Sigmoid colon (tissue), 7 donors: Measurements from ENCODE around the gene TBC1D2B. TPM values are rescaled to one million over a fixed set of nuclear protein-coding genes. Genes with fewer than 3 reads are reported as not detected.

ENCODE experiments used
- DNase-seq: peaks from one replicate; pipeline ENCODE4 v3.0.0-alpha.2; 2019
- H3K27ac ChIP-seq, 4 donors: fragments of 200-600 bp; sonication (generic); one replicate each; pipeline ENCODE4 v1.5.1; 2016 to 2019; ENCODE audit warnings: mild to moderate bottlenecking in 1 of 4
- H3K27me3 ChIP-seq, 3 donors: fragments of 200-600 bp; sonication (generic); one replicate each; pipeline ENCODE4 v1.5.1; 2019; ENCODE audit warnings: mild to moderate bottlenecking in 1 of 3
- H3K36me3 ChIP-seq, 4 donors: fragments of 200-600 bp; sonication (generic); one replicate each; pipeline ENCODE4 v1.5.1; 2016 to 2019
- H3K4me1 ChIP-seq, 4 donors: fragments of 200-600 bp; sonication (generic); one replicate each; pipeline ENCODE4 v1.5.1; 2017 to 2019
- H3K4me3 ChIP-seq, 4 donors: fragments of 200-600 bp; sonication (generic); one replicate each; pipeline ENCODE4 v1.5.1; 2017 to 2019; ENCODE audit warnings: mild to moderate bottlenecking in 2 of 4, moderate library complexity in 1 of 4
- H3K9me3 ChIP-seq, 4 donors: fragments of 200-600 bp in 3 of 4; sonication (generic) in 3 of 4; one replicate each; pipeline versions ENCODE4 v1.5.1 to v1.6.1; 2013 to 2019
- EP300 ChIP-seq, 4 donors: sonication (generic); formaldehyde crosslinking; IDR thresholded peaks; one replicate each; pipeline ENCODE4 v1.6.1; 2017; ENCODE audit warnings: antibody characterized with exemption in 4 of 4
- POLR2A ChIP-seq, 2 donors: fragments of 450-650 bp; IDR thresholded peaks; one replicate each; pipeline ENCODE4 v1.6.1; 2016; ENCODE audit warnings: antibody characterized with exemption in 2 of 2, mild to moderate bottlenecking in 2 of 2, moderate library complexity in 2 of 2
- POLR2AphosphoS5 ChIP-seq, 4 donors: sonication (generic); formaldehyde crosslinking; IDR thresholded peaks; one replicate each; pipeline ENCODE4 v1.6.1; 2017; ENCODE audit warnings: antibody characterized with exemption in 4 of 4
- WGBS, 2 donors: extraction: QIAGEN DNeasy Blood & Tissue Kit; methylation state at CpG; one replicate each; pipeline ENCODE4 v1.1.7; 2013; 5-methylcytosine and 5-hydroxymethylcytosine counted together
- intact Hi-C: fragments of 100-400 bp; cut with DNase I; formaldehyde crosslinking; loops from one replicate; pipeline ENCODE4 v1.15.1; 2023
- polyA plus RNA-seq, 3 donors: library from polyadenylated mRNA; stranded (reverse); fragments of 200-250 nt; gene quantifications; one replicate each; pipeline ENCODE4 v1.2.3, GENCODE V29; 2013
- total RNA-seq, 4 donors: library from RNA; depleted of rRNA; stranded (reverse); fragments of >200 nt; gene quantifications; one replicate each; pipeline ENCODE4 v1.1.0, GENCODE V29; 2016
- TF ChIP-seq, protein P1 (sequence below), 4 experiments: fragments of 450-650 bp in 3 of 4; fragments of 200-600 bp in 1 of 4; IDR thresholded peaks; one replicate each; pipeline ENCODE4 v1.5.1; 2016 to 2019; ENCODE audit warnings: antibody characterized with exemption in 4 of 4, mild to moderate bottlenecking in 3 of 4, moderate library complexity in 2 of 4
- donor health status: healthy with polysubstance abuse.
- donor health status: Bipolar disorder and iron deficiency.
- donor health status: healthy.

The TBC1D2B gene
- total and polyA plus RNA-seq, 7 donors: 7.6 to 47.1 (median 29.9) TPM

DNA sequence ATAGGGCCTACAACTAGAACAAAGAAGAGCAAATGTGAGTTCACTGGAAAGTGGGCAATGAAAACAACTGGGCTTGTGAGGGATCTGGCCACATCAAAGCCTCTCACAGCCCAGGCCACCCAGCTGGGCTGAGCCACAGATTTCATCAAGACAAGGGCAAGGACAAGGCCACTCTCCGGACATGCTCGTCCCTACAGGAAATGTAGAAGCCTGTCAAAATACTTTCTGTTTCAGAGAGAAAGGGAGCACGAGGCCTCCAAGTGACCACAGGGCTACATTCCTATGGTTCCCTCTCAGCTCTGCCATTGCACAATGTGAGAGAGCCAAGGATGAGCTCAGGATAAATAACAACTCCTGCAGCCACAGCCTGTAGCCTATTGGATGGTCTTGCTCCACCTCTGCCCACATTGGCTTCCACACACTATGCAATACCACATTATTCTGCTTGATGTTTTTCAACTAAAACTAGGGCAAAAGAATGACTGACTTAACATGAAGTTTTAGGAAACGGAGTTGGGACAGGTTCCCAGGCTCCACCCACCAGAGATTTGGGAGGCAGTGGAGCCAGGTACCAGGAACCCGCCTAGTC lies 12.1 kb downstream of the TBC1D2B start:
- Histone ChIP-seq H3K4me3 (no peak overlapping the region), H3K4me1 (peaks cover 0 to 92% (median 84%) of the 10 kb centered on the region in 4 donors), H3K27me3 (no peaks in the 10 kb centered on the region), H3K36me3 (no peaks in the 10 kb centered on the region), H3K9me3 (no peaks in the 10 kb centered on the region), H3K27ac (peak overlapping the region; percentile 69 to 90 (median 77))
- 43 to 68% methylated on average over 5 of the region's 5 CpGs for WGBS, 2 donors
- intact Hi-C loops: no loop called here
- peak; percentile 91 for DNase-seq
- TF ChIP-seq POLR2AphosphoS5 (IDR thresholded peaks at IDR 0.05) (peak; percentile 46 to 70 (median 57)), POLR2A (IDR thresholded peaks at IDR 0.05) (no peak)

- H3K9me3 ChIP-seq: no peaks in the 10 kb centered on the region
- intact Hi-C loops: no loop called here
- TF ChIP-seq, protein P1, sequence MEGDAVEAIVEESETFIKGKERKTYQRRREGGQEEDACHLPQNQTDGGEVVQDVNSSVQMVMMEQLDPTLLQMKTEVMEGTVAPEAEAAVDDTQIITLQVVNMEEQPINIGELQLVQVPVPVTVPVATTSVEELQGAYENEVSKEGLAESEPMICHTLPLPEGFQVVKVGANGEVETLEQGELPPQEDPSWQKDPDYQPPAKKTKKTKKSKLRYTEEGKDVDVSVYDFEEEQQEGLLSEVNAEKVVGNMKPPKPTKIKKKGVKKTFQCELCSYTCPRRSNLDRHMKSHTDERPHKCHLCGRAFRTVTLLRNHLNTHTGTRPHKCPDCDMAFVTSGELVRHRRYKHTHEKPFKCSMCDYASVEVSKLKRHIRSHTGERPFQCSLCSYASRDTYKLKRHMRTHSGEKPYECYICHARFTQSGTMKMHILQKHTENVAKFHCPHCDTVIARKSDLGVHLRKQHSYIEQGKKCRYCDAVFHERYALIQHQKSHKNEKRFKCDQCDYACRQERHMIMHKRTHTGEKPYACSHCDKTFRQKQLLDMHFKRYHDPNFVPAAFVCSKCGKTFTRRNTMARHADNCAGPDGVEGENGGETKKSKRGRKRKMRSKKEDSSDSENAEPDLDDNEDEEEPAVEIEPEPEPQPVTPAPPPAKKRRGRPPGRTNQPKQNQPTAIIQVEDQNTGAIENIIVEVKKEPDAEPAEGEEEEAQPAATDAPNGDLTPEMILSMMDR (IDR thresholded peaks at IDR 0.05): no peak
- TF ChIP-seq POLR2AphosphoS5 (IDR thresholded peaks at IDR 0.05): peak in 3 of 4 donors; percentile 19 to 42 (median 42)
- no peak for DNase-seq
- peaks cover 0 to 87% (median 80%) of the 10 kb centered on the region in 4 donors for H3K4me1 ChIP-seq
- H3K27me3 ChIP-seq: no peaks in the 10 kb centered on the region
- H3K36me3 ChIP-seq: no peaks in the 10 kb centered on the region
- H3K27ac ChIP-seq: peak overlapping the region; percentile 69 to 90 (median 77)
- H3K4me3 ChIP-seq: no peak overlapping the region
- WGBS, 2 donors: 81 to 86% methylated on average over 2 of the region's 2 CpGs
Observed at GRCh38 chr15:78064544-78064943, 13.0 kb downstream of the TBC1D2B start.

DNA sequence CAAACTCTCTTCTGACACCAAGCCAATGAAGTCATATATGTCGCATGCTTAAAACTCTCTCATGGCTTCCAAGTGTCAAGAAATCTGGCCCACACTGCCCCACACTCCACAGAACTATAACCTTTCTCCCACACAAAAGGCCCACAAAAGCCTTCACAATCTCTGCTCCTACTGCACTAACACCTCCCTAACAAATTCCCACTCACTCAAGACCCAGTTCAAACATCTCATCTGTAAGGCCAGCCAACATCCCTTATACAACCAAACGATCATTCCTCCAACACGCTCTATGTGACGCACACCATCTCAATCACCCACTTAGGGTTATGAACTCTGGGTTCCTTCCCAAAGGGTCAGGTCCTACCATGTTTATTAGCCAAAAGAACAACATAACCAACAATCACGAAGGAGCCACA lies 13.5 kb downstream of the TBC1D2B start:
- H3K27me3 ChIP-seq: no peaks in the 10 kb centered on the region
- no peaks in the 10 kb centered on the region for H3K9me3 ChIP-seq
- H3K36me3 ChIP-seq: no peaks in the 10 kb centered on the region
- WGBS, 2 donors: 79 to 86% methylated on average over 5 of the region's 5 CpGs
- H3K4me1 ChIP-seq: peaks cover 0 to 87% (median 80%) of the 10 kb centered on the region in 4 donors
- TF ChIP-seq POLR2AphosphoS5 (IDR thresholded peaks at IDR 0.05) (no peak), POLR2A (IDR thresholded peaks at IDR 0.05) (no peak), EP300 (IDR thresholded peaks at IDR 0.05) (no peak)
- TF ChIP-seq, protein P1 (IDR thresholded peaks at IDR 0.05): no peak
- intact Hi-C loops: no loop called here
- H3K27ac ChIP-seq: peak overlapping the region; percentile 69 to 90 (median 77)
- no peak for DNase-seq
- no peak overlapping the region for H3K4me3 ChIP-seq

DNA sequence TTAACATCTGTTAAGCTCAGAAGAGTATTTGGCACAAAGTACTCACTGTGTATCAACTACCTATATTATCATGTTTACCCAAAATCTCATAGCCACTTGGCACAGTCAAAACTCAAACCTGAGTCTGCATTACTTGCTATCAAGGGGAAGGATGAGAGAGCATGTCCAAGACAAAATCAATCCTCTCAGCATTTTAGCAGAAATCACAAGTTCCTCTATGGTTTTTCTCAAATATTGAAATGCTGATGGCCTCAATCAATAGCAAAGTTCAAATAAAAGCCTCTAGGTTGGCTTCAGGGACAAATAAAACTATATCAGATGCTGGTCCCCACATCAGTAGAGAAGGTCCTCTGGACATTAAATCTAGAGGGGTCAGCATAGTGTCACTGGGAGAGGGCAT lies 14.3 kb downstream of the TBC1D2B start:
- TF ChIP-seq EP300 (IDR thresholded peaks at IDR 0.05) (no peak), POLR2AphosphoS5 (IDR thresholded peaks at IDR 0.05) (no peak), POLR2A (IDR thresholded peaks at IDR 0.05) (no peak)
- TF ChIP-seq, protein P1 (IDR thresholded peaks at IDR 0.05): no peak
- Histone ChIP-seq H3K27ac (peak overlapping the region; percentile 69 to 90 (median 77)), H3K4me1 (peaks cover 0 to 87% (median 80%) of the 10 kb centered on the region in 4 donors), H3K27me3 (no peaks in the 10 kb centered on the region), H3K4me3 (no peak overlapping the region), H3K36me3 (no peaks in the 10 kb centered on the region), H3K9me3 (no peaks in the 10 kb centered on the region)
- DNase-seq: no peak
- intact Hi-C loops: no loop called here

GRCh38 chr15:78061963-78062427 lies 15.5 kb downstream of the TBC1D2B start:
- TF ChIP-seq EP300 (IDR thresholded peaks at IDR 0.05) (no peak), POLR2A (IDR thresholded peaks at IDR 0.05) (no peak), POLR2AphosphoS5 (IDR thresholded peaks at IDR 0.05) (no peak)
- TF ChIP-seq, protein P1 (IDR thresholded peaks at IDR 0.05): no peak
- Histone ChIP-seq H3K9me3 (no peaks in the 10 kb centered on the region), H3K36me3 (no peaks in the 10 kb centered on the region), H3K27ac (peak overlapping the region; percentile 28 to 73 (median 50)), H3K4me1 (peaks cover 0 to 84% (median 76%) of the 10 kb centered on the region in 4 donors), H3K4me3 (peak overlapping the region in 3 of 4 donors; percentile 11 to 23 (median 18)), H3K27me3 (no peaks in the 10 kb centered on the region)
- intact Hi-C loops: no loop called here
- DNase-seq: no peak
- 3 to 5% methylated on average over 6 of the region's 6 CpGs for WGBS, 2 donors
